Midbrain (tissue), 1 donor: ENCODE results near the gene IGSF5.
"Not testable (repeated sequence)": the region's sequence is repeated elsewhere in the genome, so short reads cannot be mapped to it uniquely, and the experiment has no call there.

Experiments
- DNase-seq: peaks from one replicate; lab custom pipeline; 2025; lab: John Stamatoyannopoulos, UW

IGSF5 gene

GRCh38 chr21:39738566-39738965 is 6.4 kb upstream of the IGSF5 start:
- no peak for DNase-seq

GRCh38 chr21:39739531-39739930 is 5.5 kb upstream of the IGSF5 start:
- not testable (repeated sequence) for DNase-seq

DNA sequence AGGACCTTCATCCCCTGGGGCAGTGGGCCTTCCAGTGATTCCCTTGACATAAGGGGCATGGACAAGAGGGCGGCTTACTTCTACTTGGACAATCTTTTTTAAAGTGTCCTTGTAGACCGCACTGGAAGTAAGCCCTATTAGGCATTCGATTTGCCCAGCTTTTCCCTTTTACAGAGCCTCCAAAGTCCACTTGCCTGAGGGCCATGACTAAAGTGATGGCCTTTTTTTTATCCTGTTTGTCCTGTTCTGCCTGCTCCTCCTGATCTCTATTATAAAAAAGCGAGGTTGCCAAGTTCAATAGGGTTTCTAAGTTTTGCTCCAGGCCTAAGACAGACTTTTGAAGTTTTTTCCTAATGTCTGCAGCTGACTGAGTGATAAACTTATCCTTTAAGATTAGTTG is 2.4 kb upstream of the IGSF5 start:
- not testable (repeated sequence) for DNase-seq

DNA sequence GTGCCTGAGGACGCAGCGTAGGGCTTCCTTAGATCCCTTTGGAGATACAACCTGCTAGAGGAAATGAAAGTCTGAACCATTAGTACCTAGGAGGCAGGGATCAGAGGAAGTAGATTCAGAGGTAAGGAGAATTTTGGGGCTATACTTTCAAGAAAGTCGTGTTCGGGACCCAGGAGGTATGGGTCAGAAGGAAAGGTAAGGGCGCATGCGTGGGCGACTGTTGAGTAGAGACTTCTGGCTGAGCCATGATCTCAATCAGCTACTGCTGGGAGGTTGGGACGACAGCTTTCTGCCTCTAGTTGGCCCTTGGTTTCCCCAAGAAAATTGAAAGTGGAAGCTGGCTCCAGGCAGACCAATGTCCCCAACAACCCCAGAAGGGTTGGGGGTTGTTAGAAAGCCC is 349 bp downstream of the IGSF5 start:
- DNase-seq = not testable (repeated sequence)

GRCh38 chr21:39750670-39751069 is 5.7 kb downstream of the IGSF5 start:
- DNase-seq = no peak

GRCh38 chr21:39754811-39755210 is 9.8 kb downstream of the IGSF5 start:
- no peak for DNase-seq

DNA sequence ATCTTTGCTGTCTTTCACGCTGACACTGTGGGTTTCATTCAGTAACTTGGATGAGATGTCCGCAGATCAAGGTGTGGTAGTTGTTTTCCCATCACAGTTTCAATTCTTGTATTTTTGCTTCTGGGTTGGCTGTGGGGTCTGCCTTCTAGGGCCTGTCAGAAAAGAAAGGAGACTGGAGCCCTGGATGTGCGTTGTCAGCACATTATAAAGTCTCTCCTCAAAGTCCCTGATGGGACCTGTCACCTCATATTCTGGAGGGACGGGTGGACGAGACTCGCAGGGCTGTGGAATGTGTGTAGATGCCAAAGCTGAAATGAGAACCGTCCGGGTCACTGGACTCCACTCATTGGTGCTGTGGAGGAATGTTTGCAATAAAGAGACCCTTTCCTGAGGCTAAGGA is 11.3 kb downstream of the IGSF5 start:
- DNase-seq = no peak

DNA sequence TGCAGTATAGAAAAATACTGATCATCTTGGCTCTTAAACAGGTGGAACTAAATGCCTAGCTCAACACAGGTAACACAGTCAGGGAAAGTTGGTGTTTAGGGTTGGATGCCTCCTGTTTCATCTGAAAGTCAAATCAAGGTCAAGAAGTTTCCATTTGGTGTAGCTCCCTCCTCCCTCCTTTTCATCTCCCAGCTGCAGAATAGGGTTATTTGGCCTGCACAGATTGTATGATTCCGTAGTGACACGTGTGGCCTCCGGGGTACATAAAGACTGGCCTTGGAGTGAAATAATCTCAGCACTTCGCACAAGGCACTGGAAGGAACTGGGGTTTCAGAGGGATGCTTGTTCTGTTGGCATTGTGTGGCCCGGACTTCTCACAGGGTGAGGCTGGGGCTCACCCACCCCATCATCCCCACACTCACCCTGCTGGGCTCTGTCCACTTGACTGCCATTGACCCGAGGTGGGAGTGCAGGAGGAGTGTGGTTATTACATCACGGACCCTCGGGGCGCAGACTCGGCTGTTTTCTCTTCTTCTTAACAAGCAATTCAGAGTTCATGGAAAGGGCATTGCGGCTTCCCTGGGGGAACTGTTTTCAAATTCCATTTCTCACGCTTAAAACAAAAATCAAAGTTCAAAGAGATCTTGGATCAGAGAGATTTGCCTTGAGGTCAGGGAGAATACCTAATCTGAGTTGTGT is 18.4 kb downstream of the IGSF5 start:
- DNase-seq = no peak

- no peak for DNase-seq
These were observed 29.2 kb downstream of the IGSF5 start for GRCh38 chr21:39774227-39774626.

DNA sequence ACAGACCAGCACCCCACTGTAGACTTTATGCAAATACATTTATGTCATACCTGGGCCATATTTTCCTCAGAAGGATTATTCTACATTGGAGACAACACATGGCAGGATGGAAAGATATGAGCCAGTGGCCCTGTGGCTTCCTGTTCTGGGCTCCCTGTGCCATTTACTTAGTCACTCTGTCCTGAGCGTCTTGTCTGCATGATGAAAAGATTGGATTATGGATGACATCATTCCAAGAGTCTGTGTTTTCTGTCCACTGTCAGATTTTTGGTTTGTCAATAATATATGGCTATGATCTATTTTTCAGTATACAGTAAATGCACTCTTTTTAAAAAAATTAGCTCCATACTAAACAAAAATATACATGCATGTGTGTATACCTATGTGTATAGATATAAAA is 30.8 kb downstream of the IGSF5 start:
- no peak for DNase-seq

DNA sequence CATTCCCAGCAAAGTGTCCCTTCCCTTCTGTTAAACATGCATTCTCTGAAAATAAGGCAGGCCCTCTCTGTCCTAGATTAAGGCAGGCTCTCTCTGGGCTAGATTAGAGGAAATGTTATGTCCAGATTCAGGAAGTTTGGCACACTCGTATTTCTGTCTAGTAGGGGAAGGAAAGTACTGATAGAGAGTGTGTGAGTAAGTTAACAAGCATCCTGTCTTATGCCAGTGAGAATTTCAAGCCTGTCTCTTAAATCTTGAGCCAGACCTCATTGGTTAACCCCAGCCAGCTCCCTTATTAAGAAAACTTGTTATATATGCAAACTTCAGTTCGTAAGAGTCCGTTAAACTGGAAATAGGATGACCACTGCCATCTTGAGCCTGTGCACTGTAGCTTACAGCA is 31.6 kb downstream of the IGSF5 start:
- DNase-seq = no peak

GRCh38 chr21:39781331-39781730 is 36.3 kb downstream of the IGSF5 start:
- DNase-seq = no peak

- DNase-seq = peak; percentile 82
These were observed 43.4 kb downstream of the IGSF5 start for GRCh38 chr21:39788383-39788782.

- no peak for DNase-seq
These were observed 51.5 kb downstream of the IGSF5 start for GRCh38 chr21:39796466-39796865.

DNA sequence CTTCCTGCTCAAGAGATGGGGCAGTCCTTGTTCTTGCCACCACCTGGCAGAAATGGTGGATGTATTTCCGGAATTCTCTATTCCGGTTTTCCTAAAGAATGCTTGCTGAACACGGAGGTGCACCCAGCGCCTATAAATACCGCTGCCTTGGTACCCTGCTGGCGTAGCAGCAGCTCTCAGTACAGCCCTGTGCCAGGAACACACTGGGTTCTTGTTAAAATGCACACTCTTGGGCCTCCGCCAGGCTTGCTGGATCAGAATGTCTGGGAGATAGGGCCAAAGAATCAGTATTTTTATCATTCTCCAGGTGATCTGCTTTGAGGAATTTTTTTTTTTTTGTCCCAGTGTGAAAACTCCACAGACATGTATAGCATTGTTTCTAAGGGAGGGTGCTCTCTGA is 54.2 kb downstream of the IGSF5 start:
- no peak for DNase-seq

DNA sequence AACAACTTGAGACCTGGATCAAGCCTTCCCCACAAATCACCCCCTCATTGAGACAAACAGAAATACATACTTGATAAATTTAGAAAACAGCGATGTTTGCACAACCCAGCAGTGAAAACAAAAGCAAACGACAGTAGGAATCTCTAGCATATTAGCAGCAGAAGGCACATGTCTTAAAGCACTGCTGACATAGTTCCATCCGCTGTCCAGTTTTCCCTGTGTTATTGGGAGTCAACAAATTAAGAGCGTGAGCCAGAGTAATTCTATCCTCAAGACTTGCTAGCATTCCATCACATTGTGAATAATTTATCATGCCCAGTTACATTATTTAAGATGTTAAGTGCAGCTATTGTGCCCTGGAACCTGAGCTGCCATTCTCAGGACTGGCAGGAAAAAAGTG is 55.3 kb downstream of the IGSF5 start:
- DNase-seq = no peak

DNA sequence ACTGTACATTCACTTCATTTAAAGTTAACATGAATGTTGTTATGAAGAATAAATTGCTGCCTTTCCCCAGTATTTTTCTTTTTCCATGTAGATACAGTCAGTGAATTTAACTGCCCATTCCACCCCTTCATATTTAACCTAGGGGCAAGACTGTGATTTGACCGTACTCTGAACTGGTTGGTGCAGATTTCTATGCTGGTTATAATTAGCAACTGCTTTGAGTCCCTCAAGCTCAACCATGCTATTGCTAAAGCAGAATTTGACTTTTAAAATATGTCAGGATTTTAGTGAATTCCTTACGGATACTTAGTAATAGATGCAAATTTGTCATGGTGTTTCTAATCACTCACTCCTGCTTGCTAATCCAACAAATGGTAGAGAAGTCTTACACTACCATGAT is 57.2 kb downstream of the IGSF5 start:
- no peak for DNase-seq

DNA sequence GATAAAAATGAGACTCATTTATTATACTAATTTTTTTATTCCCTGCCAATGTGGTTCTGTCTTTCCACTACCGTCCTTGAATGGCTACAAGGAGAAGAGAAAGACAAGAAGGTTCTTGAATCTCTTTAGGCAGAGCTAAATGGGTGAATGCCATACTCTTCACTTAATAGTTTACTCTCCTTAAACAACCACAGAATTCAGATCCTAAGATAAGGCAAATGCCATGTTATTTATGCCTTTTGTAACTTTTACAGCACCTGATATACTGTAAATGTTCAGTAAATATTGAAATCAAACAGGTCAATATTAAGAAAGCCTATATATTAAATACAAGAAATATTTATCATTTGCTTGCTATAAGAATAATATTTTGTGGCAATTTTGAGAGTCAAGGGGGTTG is 58.4 kb downstream of the IGSF5 start:
- no peak for DNase-seq

DNA sequence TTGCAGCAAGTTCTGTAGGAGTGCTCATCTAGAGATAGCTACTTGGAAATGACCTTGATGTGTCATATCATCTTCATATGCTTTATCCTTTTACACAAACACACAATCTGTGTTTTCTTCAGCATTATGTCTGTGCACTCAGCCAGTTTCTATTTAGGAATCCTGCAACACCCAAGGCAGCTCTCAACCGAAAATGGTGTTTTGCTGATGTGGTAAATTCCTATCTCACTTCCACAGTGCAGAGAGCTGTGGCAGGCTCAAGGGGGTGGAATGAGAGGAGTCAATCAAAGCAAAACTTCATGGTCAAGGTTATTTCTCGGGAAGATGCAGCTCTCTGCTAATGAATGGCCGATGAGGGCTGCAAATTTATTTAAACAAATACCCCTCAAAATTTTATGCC is 59.3 kb downstream of the IGSF5 start:
- DNase-seq = no peak

DNA sequence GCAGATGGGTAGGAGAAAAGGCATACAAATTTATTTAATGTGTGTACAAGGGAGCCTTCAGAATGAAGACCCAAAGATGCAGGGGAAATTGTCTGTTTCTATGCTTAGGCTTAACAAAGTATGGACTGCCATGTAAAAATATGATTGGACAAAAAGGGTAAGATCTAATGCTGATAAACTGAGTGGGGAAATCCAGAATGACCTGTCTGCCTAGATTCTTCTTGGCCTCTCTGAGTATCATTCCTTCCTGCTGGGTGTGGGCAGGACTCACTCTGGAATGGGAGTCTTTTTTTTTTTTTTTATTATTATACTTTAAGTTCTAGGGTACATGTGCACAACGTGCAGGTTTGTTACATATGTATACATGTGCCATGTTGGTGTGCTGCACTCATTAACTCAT is 61.0 kb downstream of the IGSF5 start:
- DNase-seq = no peak

GRCh38 chr21:39807738-39808137 is 62.8 kb downstream of the IGSF5 start:
- DNase-seq = no peak

- no peak for DNase-seq
These were observed 65.0 kb downstream of the IGSF5 start for GRCh38 chr21:39809936-39810335.

DNA sequence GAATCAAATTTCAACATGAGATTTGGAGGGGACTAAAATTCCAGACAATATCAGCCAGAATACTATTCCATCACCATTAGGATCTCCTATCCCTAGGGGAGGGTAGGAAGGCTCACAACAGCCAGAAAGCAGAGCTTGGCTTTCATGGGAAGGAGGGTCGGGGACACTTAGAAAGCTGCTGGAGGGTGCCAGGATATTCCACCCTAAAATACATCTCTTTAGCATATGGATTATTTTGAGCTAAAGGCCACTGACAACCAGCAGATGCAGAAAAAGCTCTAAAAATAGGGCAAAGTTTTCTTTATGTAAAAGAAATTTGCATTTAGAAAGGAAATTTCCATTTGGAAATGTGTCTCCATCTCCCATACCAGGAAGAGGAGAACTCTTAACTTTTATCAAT is 68.0 kb downstream of the IGSF5 start:
- no peak for DNase-seq

GRCh38 chr21:39818557-39818956 is 73.6 kb downstream of the IGSF5 start:
- DNase-seq = no peak

DNA sequence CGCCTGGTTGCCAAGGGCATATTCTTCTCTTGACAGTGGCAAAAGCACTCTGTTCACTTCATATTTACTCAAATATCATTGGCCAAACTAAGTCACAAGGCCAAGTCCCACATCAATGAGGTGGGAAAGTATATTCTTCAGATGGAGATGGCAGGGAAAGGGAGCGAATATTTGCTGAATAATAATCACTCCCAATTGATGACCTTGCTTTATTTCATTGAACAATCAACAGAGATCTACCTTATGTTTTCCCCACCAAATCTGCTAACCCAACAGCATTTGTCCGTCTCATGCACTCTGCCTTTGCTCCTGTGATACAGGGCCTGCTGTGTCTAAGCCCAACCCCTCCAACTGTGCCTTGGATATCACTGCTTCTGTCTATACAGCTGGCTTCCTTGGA is 77.1 kb downstream of the IGSF5 start:
- no peak for DNase-seq
